WTC11 (cell line): Measurements from ENCODE around the gene CACNA1D. TPM values are rescaled to one million over a fixed set of nuclear protein-coding genes. Genes with fewer than 3 reads are reported as not detected.

ENCODE experiments used
- ATAC-seq: fragments of 200-7000 bp; cut with Tn5 transposase; 2 replicates; pipeline ENCODE4 v1.10.0; 2021; ENCODE audit warnings: mild to moderate bottlenecking, moderate library complexity
- CTCF ChIA-PET: fragments of 300-600 bp; sonication (Branson Sonifier 250); formaldehyde crosslinking; loops from one replicate; lab custom pipeline; 2021; ENCODE audit warnings: antibody characterized with exemption; lab: Charles Lee
- POLR2A ChIA-PET: fragments of 350-600 bp; sonication (Branson Sonifier 250); formaldehyde crosslinking; loops from one replicate; lab custom pipeline; 2021; ENCODE audit warnings: antibody characterized with exemption; lab: Charles Lee
- DNase-seq: peaks from one replicate; pipeline ENCODE4 v3.0.0; 2021; ENCODE audit warnings: low spot score
- H3K27ac Mint-ChIP-seq: 2 replicates; pipeline ENCODE4 v1.8.0; 2021; ENCODE audit warnings: mixed read lengths
- H3K27me3 Mint-ChIP-seq: 2 replicates; pipeline ENCODE4 v1.8.0; 2021; ENCODE audit warnings: low read depth, mild to moderate bottlenecking, moderate library complexity, mixed read lengths
- H3K36me3 Mint-ChIP-seq: 2 replicates; pipeline ENCODE4 v1.8.0; 2021; ENCODE audit warnings: mixed read lengths
- H3K4me1 Mint-ChIP-seq: 2 replicates; pipeline ENCODE4 v1.8.0; 2022; ENCODE audit warnings: mixed read lengths
- H3K4me3 Mint-ChIP-seq: 2 replicates; pipeline ENCODE4 v1.8.0; 2021; ENCODE audit warnings: mild to moderate bottlenecking, moderate library complexity, mixed read lengths
- H3K9me3 Mint-ChIP-seq: 2 replicates; pipeline ENCODE4 v1.8.0; 2021; ENCODE audit warnings: mixed read lengths
- ATF1 ChIP-seq: sonication (generic); formaldehyde crosslinking; IDR thresholded peaks from 2 replicates; pipeline ENCODE4 v1.8.1; 2023; ENCODE audit warnings: mild to moderate bottlenecking, moderate library complexity, missing genetic modification reagents
- ATF2 ChIP-seq: sonication (generic); formaldehyde crosslinking; IDR thresholded peaks from 2 replicates; pipeline ENCODE4 v1.8.1; 2022; ENCODE audit warnings: low read depth, missing genetic modification reagents, borderline replicate concordance
- CBFB ChIP-seq: sonication (generic); formaldehyde crosslinking; IDR thresholded peaks from 2 replicates; pipeline ENCODE4 v1.8.1; 2022; ENCODE audit warnings: mild to moderate bottlenecking, low read depth, missing genetic modification reagents
- E2F4 ChIP-seq: sonication (generic); formaldehyde crosslinking; IDR thresholded peaks from 2 replicates; pipeline ENCODE4 v1.8.1; 2022; ENCODE audit warnings: low read depth, mild to moderate bottlenecking, moderate library complexity, missing genetic modification reagents, borderline replicate concordance
- FOXK1 ChIP-seq: sonication (generic); formaldehyde crosslinking; IDR thresholded peaks from 2 replicates; pipeline ENCODE4 v1.8.0; 2022; ENCODE audit warnings: mild to moderate bottlenecking, moderate library complexity, missing genetic modification reagents
- FOXP1 ChIP-seq: sonication (generic); formaldehyde crosslinking; IDR thresholded peaks from 2 replicates; pipeline ENCODE4 v1.8.0; 2022; ENCODE audit warnings: missing genetic modification reagents, mild to moderate bottlenecking, moderate library complexity, borderline replicate concordance
- GRHL2 ChIP-seq: fragments of 250-450 bp; sonication (Bioruptor Pico); IDR thresholded peaks from 2 replicates; pipeline ENCODE4 v1.8.0; 2022; ENCODE audit warnings: mild to moderate bottlenecking, moderate library complexity; ENCODE audit not compliant: insufficient replicate concordance, severe bottlenecking
- KAT7 ChIP-seq: sonication (generic); formaldehyde crosslinking; IDR thresholded peaks from 2 replicates; pipeline ENCODE4 v1.8.1; 2023; ENCODE audit warnings: missing genetic modification reagents, mild to moderate bottlenecking, borderline replicate concordance
- MXD4 ChIP-seq: fragments of 250-450 bp; sonication (Bioruptor Pico); IDR thresholded peaks from 2 replicates; pipeline ENCODE4 v1.8.0; 2021; ENCODE audit warnings: mild to moderate bottlenecking, moderate library complexity, borderline replicate concordance
- NR3C1 ChIP-seq: sonication (generic); formaldehyde crosslinking; conservative IDR thresholded peaks from 2 replicates; pipeline ENCODE4 v1.8.1; 2023; ENCODE audit warnings: low read depth, mild to moderate bottlenecking, missing genetic modification reagents
- SP1 ChIP-seq: sonication (generic); formaldehyde crosslinking; conservative IDR thresholded peaks from 2 replicates; pipeline ENCODE4 v1.8.1; 2022; ENCODE audit warnings: missing genetic modification reagents
- TEAD4 ChIP-seq: sonication (generic); formaldehyde crosslinking; IDR thresholded peaks from 2 replicates; pipeline ENCODE4 v1.8.0; 2022; ENCODE audit warnings: mild to moderate bottlenecking, missing genetic modification reagents
- USF1 ChIP-seq: sonication (generic); formaldehyde crosslinking; IDR thresholded peaks from 2 replicates; pipeline ENCODE4 v1.8.0; 2022; ENCODE audit warnings: mild to moderate bottlenecking, missing genetic modification reagents
- USF2 ChIP-seq: sonication (generic); formaldehyde crosslinking; IDR thresholded peaks from 2 replicates; pipeline ENCODE4 v1.8.1; 2023; ENCODE audit warnings: mild to moderate bottlenecking, missing genetic modification reagents, moderate library complexity
- ZNF232 ChIP-seq: sonication (generic); formaldehyde crosslinking; IDR thresholded peaks from 2 replicates; pipeline ENCODE4 v1.8.0; 2022; ENCODE audit warnings: mild to moderate bottlenecking, missing genetic modification reagents
- ZNF263 ChIP-seq: sonication (generic); formaldehyde crosslinking; IDR thresholded peaks from 2 replicates; pipeline ENCODE4 v1.8.1; 2022; ENCODE audit warnings: low read depth, mild to moderate bottlenecking, moderate library complexity, missing genetic modification reagents
- total RNA-seq: library from RNA; stranded (reverse); gene quantifications from 3 replicates; pipeline ENCODE4 v1.2.3, GENCODE V29; 2021
- TF ChIP-seq, protein P1 (sequence below): fragments of 250-450 bp; sonication (Bioruptor Pico); IDR thresholded peaks from 2 replicates; pipeline ENCODE4 v1.9.0; 2021; ENCODE audit warnings: mild to moderate bottlenecking
- TF ChIP-seq, protein P2 (sequence below): sonication (generic); formaldehyde crosslinking; IDR thresholded peaks from 2 replicates; pipeline ENCODE4 v1.8.0; 2022; ENCODE audit warnings: mild to moderate bottlenecking, missing genetic modification reagents
- TF ChIP-seq, protein P3 (sequence below): sonication (generic); formaldehyde crosslinking; IDR thresholded peaks from 2 replicates; pipeline ENCODE4 v1.8.1; 2022; ENCODE audit warnings: mild to moderate bottlenecking, moderate library complexity, missing genetic modification reagents

Gene CACNA1D
- total RNA-seq, 1 experiment from 2014 or later: 2.3 TPM

- TF ChIP-seq, protein P1, sequence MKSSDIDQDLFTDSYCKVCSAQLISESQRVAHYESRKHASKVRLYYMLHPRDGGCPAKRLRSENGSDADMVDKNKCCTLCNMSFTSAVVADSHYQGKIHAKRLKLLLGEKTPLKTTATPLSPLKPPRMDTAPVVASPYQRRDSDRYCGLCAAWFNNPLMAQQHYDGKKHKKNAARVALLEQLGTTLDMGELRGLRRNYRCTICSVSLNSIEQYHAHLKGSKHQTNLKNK: no peak
- TF ChIP-seq USF2 (CRISPR knock-in tag) (no peak), CBFB (CRISPR knock-in tag) (no peak), ZNF263 (CRISPR knock-in tag) (no peak)
These were observed 15.3 kb upstream of the CACNA1D start (continued) for GRCh38 chr3:53478921-53479664.

- TF ChIP-seq FOXP1 (no peak), E2F4 (CRISPR knock-in tag) (no peak), ATF1 (CRISPR knock-in tag) (no peak), ZNF232 (CRISPR knock-in tag) (no peak), MXD4 (CRISPR knock-in tag) (no peak), NR3C1 (no peak), SP1 (no peak), GRHL2 (no peak), USF1 (no peak), ATF2 (CRISPR knock-in tag) (no peak), TEAD4 (no peak), KAT7 (CRISPR knock-in tag) (no peak), FOXK1 (CRISPR knock-in tag) (no peak)
- TF ChIP-seq, protein P2, sequence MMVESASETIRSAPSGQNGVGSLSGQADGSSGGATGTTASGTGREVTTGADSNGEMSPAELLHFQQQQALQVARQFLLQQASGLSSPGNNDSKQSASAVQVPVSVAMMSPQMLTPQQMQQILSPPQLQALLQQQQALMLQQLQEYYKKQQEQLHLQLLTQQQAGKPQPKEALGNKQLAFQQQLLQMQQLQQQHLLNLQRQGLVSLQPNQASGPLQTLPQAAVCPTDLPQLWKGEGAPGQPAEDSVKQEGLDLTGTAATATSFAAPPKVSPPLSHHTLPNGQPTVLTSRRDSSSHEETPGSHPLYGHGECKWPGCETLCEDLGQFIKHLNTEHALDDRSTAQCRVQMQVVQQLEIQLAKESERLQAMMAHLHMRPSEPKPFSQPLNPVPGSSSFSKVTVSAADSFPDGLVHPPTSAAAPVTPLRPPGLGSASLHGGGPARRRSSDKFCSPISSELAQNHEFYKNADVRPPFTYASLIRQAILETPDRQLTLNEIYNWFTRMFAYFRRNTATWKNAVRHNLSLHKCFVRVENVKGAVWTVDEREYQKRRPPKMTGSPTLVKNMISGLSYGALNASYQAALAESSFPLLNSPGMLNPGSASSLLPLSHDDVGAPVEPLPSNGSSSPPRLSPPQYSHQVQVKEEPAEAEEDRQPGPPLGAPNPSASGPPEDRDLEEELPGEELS (CRISPR knock-in tag): no peak
- TF ChIP-seq, protein P3, sequence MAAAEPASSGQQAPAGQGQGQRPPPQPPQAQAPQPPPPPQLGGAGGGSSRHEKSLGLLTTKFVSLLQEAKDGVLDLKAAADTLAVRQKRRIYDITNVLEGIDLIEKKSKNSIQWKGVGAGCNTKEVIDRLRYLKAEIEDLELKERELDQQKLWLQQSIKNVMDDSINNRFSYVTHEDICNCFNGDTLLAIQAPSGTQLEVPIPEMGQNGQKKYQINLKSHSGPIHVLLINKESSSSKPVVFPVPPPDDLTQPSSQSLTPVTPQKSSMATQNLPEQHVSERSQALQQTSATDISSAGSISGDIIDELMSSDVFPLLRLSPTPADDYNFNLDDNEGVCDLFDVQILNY: no peak
- Mint-ChIP-seq H3K4me3 (no peak overlapping the region), H3K4me1 (no peaks in the 10 kb centered on the region), H3K27ac (no peak overlapping the region), H3K27me3 (peaks cover 13% of the 10 kb centered on the region), H3K36me3 (no peaks in the 10 kb centered on the region), H3K9me3 (no peaks in the 10 kb centered on the region)
- no peak for DNase-seq
- no peak for ATAC-seq
- ChIA-PET POLR2A (no interaction called here), CTCF (no interaction called here)
These were observed 12.2 kb upstream of the CACNA1D start for GRCh38 chr3:53482227-53482626.
